ENCODE measurements around the gene SPRR2E.
"Not testable (repeated sequence)": the region's sequence is repeated elsewhere in the genome, so short reads cannot be mapped to it uniquely, and the experiment has no call there.

DNA sequence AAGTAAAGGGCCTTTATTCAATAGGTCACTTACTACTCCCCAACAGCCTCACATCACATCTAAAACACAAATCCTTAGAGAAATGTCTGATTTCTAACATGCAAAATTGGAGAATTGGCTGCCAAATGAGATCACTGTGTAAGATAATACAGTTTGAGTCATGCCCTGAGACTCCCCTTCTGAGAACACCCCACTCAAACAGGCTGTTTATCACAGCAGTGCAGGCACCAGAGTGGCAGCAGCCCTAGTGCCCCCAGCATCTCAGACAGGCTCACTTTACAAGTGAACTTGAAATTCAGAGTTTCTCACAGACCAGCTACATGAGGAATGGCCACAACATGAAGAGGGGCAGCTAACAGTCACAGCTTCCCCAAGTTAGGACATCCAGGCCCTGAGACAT lies 20.9 kb upstream of the SPRR2E start:
- TF ChIP-seq CTCF (conservative IDR thresholded peaks at IDR 0.05); ZFX (IDR thresholded peaks at IDR 0.05): not testable (repeated sequence)

Measured in C4-2B (cell line).